Keratinocyte (primary cell): Measurements from ENCODE around the gene ARHGAP10.

Experiments used
- CTCF ChIP-seq, 3 experiments: IDR thresholded peaks in 1 of 3; conservative IDR thresholded peaks in 1 of 3; optimal IDR thresholded peaks in 1 of 3; 2 replicates in 2 of 3; 3 replicates in 1 of 3; pipeline versions ENCODE3 to v1.5.1; 2011; ENCODE audit warnings: low read length in 3 of 3, mild to moderate bottlenecking in 3 of 3, moderate library complexity in 2 of 3, control low read depth in 1 of 3, inconsistent platforms in 1 of 3; ENCODE audit not compliant: insufficient read depth in 2 of 3; ENCODE audit errors: extremely low read depth in 1 of 3
- EZH2 ChIP-seq: IDR thresholded peaks from one replicate; pipeline ENCODE4 v1.6.1; 2012; ENCODE audit warnings: inconsistent platforms, mild to moderate bottlenecking, low read length, moderate library complexity

GRCh38 chr4:148029781-148030180 lies 297.9 kb downstream of the ARHGAP10 start:
- no peak for TF ChIP-seq CTCF (optimal IDR thresholded peaks at IDR 0.05 in 1 of 3, IDR thresholded peaks at IDR 0.05 in 1 of 3, conservative IDR thresholded peaks at IDR 0.05 in 1 of 3; ENCODE audit: extremely low read depth in 1 of 3, insufficient read depth in 2 of 3, low read length in 3 of 3)
- no peak for TF ChIP-seq EZH2
